Muscle layer of duodenum (tissue), 2 donors: ENCODE data around the gene MYO16.
"Not testable (repeated sequence)": the region's sequence is repeated elsewhere in the genome, so short reads cannot be mapped to it uniquely, and the experiment has no call there.

Experiments used
- H3K27ac ChIP-seq: one replicate; pipeline ENCODE4 v1.7.0; 2013; ENCODE audit warnings: mild to moderate bottlenecking, low read length
- H3K27me3 ChIP-seq: one replicate; pipeline ENCODE4 v1.7.0; 2013; ENCODE audit warnings: low read depth, mild to moderate bottlenecking, control low read depth, low read length
- H3K36me3 ChIP-seq, 2 donors: one replicate each; pipeline ENCODE4 v1.7.0; 2013; ENCODE audit warnings: low read length in 2 of 2, control low read depth in 1 of 2, mild to moderate bottlenecking in 1 of 2; ENCODE audit not compliant: insufficient read depth in 2 of 2, control insufficient read depth in 1 of 2
- H3K4me1 ChIP-seq, 2 donors: one replicate each; pipeline ENCODE4 v1.7.0; 2013; ENCODE audit warnings: low read length in 2 of 2, mild to moderate bottlenecking in 2 of 2, control low read depth in 1 of 2, moderate library complexity in 1 of 2; ENCODE audit not compliant: insufficient read depth in 2 of 2, control insufficient read depth in 1 of 2
- H3K4me3 ChIP-seq, 2 donors: one replicate each; pipeline ENCODE4 v1.7.0; 2013; ENCODE audit warnings: low read length in 2 of 2, low read depth in 1 of 2, mild to moderate bottlenecking in 1 of 2
- H3K9me3 ChIP-seq, 2 donors: one replicate each; pipeline ENCODE4 v1.7.0; 2013; ENCODE audit warnings: low read length in 2 of 2, control low read depth in 1 of 2, mild to moderate bottlenecking in 1 of 2; ENCODE audit not compliant: control insufficient read depth in 1 of 2
- donor health status: healthy.

The MYO16 gene

DNA sequence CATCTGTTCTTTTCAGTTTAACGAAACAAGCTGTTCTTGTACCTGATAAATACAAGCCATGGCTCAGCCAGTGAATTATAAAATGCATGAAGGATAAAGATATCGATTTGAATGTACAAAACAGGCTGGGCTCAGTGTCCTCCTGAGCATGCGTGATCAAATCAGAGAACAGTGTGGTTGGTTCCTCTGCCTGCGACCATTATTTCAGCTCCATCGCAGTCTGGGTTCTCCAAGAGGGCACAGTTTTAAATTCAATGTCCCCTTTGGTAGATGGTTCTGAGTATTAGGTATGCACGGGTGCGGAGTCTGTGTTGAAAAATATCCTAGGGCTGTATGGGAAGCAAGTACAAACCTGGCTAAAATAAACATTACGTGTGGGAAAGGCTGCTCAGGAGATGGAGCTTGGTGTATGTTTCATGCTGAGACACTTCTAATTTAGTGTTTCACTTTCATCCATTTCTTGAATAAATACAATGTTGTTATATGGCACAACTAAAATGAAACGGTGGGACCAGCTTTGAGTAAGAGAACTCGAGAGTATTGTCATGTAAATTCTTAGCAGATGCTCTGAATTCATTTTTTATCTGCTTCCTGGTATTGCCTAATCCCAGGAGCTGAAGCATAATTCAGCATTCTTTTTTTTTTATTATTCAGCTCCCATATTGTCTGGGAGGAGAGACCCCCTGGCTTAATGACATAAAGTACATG lies 458.7 kb downstream of the MYO16 start:
- Histone ChIP-seq H3K27me3 (no peaks in the 10 kb centered on the region), H3K4me1 (no peaks in the 10 kb centered on the region), H3K9me3 (no peaks in the 10 kb centered on the region), H3K4me3 (no peak overlapping the region), H3K36me3 (no peaks in the 10 kb centered on the region), H3K27ac (no peak overlapping the region)

- H3K27ac ChIP-seq, result no peak overlapping the region
- no peak overlapping the region for H3K4me3 ChIP-seq
- no peaks in the 10 kb centered on the region for H3K4me1 ChIP-seq
- no peaks in the 10 kb centered on the region for H3K27me3 ChIP-seq
- no peaks in the 10 kb centered on the region for H3K36me3 ChIP-seq
- H3K9me3 ChIP-seq, result no peaks in the 10 kb centered on the region
Measured at GRCh38 chr13:109088624-109088917, 459.2 kb downstream of the MYO16 start.

DNA sequence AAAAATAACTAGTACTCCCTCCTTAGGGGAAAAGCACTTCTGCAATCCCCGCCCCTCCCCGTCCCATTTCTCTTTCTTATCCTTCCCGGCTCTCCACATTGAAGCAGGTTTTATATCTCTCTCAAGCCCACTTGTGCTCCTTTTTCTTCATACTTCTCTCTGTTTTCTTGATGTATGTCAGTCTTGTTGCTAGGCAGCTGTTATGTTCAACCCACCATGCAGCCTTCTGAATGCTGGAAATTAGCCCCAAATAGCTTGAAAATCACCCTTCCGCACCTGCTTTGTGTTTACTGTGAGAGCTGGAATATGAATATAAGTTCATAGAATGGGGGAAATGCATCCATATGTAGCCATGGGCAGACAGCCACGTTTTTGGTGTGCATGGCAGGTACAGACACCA lies 461.4 kb downstream of the MYO16 start:
- H3K36me3 ChIP-seq, result no peaks in the 10 kb centered on the region
- H3K27ac ChIP-seq, result no peak overlapping the region
- H3K9me3 ChIP-seq, result no peaks in the 10 kb centered on the region
- no peak overlapping the region for H3K4me3 ChIP-seq
- no peaks in the 10 kb centered on the region for H3K27me3 ChIP-seq
- no peaks in the 10 kb centered on the region for H3K4me1 ChIP-seq

- no peaks in the 10 kb centered on the region for H3K27me3 ChIP-seq
- no peak overlapping the region for H3K4me3 ChIP-seq
- no peaks in the 10 kb centered on the region for H3K4me1 ChIP-seq
- H3K36me3 ChIP-seq, result no peaks in the 10 kb centered on the region
- no peak overlapping the region for H3K27ac ChIP-seq
- no peaks in the 10 kb centered on the region for H3K9me3 ChIP-seq
Measured at GRCh38 chr13:109091249-109091648, 461.8 kb downstream of the MYO16 start.

- not testable (repeated sequence) for H3K4me1 ChIP-seq, H3K27ac ChIP-seq, H3K36me3 ChIP-seq, H3K4me3 ChIP-seq, H3K9me3 ChIP-seq, H3K27me3 ChIP-seq
Measured at GRCh38 chr13:109092186-109092585, 462.8 kb downstream of the MYO16 start.

- Histone ChIP-seq H3K36me3 (no peaks in the 10 kb centered on the region), H3K9me3 (no peaks in the 10 kb centered on the region), H3K4me3 (no peak overlapping the region), H3K27me3 (no peaks in the 10 kb centered on the region), H3K27ac (no peak overlapping the region), H3K4me1 (no peaks in the 10 kb centered on the region)
Measured at GRCh38 chr13:109093998-109094397, 464.6 kb downstream of the MYO16 start.

DNA sequence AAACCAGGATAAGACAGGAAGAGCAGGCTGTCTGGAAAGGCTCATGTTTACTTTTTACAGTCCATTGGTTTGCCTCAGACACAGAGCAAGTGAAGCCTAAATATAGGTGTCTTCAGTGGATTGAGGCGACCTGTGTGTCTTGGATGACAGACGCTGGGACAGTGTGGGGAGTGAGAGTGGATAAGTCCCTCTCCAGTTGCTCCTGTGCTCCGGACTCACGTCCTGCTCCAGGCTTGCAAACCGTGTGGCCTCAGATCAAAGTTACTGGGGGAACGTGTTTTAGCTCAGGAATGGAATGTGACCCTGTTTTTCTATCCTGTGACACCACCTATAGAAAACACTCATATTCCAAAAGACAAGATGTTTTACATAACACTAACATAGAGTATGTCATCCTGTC lies 465.7 kb downstream of the MYO16 start:
- H3K9me3 ChIP-seq, result no peaks in the 10 kb centered on the region
- H3K27me3 ChIP-seq, result no peaks in the 10 kb centered on the region
- no peaks in the 10 kb centered on the region for H3K4me1 ChIP-seq
- H3K36me3 ChIP-seq, result no peaks in the 10 kb centered on the region
- H3K27ac ChIP-seq, result no peak overlapping the region
- no peak overlapping the region for H3K4me3 ChIP-seq

DNA sequence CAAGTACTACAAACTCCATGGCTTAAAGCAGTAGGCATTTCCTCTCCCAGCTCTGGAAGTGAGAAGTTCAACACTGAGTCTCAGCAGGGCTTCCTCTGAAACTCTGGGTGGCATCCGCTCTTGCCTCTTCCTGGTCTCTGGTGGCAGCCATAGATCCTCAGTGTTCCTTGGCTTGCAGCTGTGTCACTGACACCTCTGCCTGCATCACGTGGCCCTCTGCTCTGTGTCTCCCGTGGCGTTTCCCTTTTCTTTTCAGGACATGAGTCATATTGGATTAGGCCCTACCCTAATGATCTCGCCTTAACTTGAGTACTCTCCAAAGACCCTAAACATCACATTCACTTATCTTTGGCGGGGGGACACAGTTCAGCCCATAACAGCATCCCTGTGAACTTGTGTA lies 466.7 kb downstream of the MYO16 start:
- Histone ChIP-seq H3K36me3 (no peaks in the 10 kb centered on the region), H3K27ac (no peak overlapping the region), H3K27me3 (no peaks in the 10 kb centered on the region), H3K4me3 (no peak overlapping the region), H3K9me3 (no peaks in the 10 kb centered on the region), H3K4me1 (no peaks in the 10 kb centered on the region)

DNA sequence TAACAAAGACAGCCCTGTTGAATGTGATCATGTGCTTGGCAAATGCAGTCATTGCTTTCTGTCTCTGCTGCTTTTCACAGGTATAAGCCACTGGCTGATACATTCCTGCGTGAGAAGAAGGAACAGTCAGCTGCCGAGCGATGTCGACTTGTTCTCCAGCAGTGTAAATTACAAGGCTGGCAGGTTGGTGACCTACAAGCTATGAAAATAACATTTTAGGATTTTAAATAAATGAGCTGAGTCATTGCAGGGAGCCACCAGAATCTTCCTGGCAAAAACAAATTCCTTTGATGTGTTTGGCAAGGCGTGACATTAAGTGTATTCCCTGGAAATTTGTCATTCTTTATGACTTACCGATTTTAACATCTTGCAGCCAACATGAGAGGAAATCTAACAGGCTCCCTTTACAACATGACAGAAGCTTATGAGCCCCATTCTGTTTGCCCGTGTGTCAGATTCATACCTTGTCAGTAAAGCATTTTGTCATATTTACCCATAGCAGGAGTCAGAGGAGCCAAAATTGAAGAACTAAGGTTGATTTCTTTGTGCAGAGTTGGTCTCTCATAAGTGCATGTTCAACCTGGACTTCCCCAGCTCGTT lies 471.4 kb downstream of the MYO16 start:
- Histone ChIP-seq H3K4me3 (no peak overlapping the region), H3K36me3 (no peaks in the 10 kb centered on the region), H3K4me1 (no peaks in the 10 kb centered on the region), H3K9me3 (no peaks in the 10 kb centered on the region), H3K27me3 (no peaks in the 10 kb centered on the region), H3K27ac (no peak overlapping the region)

- no peaks in the 10 kb centered on the region for H3K9me3 ChIP-seq
- H3K36me3 ChIP-seq, result no peaks in the 10 kb centered on the region
- H3K4me3 ChIP-seq, result no peak overlapping the region
- no peaks in the 10 kb centered on the region for H3K27me3 ChIP-seq
- no peaks in the 10 kb centered on the region for H3K4me1 ChIP-seq
- no peak overlapping the region for H3K27ac ChIP-seq
Measured at GRCh38 chr13:109101550-109102144, 472.2 kb downstream of the MYO16 start.

GRCh38 chr13:109105899-109106298 lies 476.5 kb downstream of the MYO16 start:
- H3K27me3 ChIP-seq, result no peaks in the 10 kb centered on the region
- no peaks in the 10 kb centered on the region for H3K4me1 ChIP-seq
- H3K27ac ChIP-seq, result no peak overlapping the region
- no peaks in the 10 kb centered on the region for H3K9me3 ChIP-seq
- H3K4me3 ChIP-seq, result no peak overlapping the region
- H3K36me3 ChIP-seq, result no peaks in the 10 kb centered on the region

DNA sequence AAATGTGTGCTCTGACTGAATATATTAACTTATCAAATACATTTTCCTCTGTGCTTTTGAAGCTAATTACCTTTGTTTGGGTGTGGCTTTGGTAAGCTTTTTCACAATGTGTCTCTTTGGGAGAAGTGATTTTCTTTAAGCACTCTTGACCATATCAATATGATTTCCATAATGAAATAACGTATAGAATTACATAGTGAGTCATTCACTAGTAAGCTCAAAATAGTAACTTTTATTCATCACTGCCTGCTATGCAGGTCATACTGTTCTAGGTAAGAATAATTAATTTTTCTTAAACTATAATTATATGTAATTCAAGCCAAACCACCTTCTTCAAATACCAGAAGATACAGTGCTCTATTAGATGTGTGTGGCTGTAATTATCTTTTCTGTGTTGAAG lies 480.7 kb downstream of the MYO16 start:
- Histone ChIP-seq H3K4me1 (no peaks in the 10 kb centered on the region), H3K27ac (no peak overlapping the region), H3K9me3 (no peaks in the 10 kb centered on the region), H3K36me3 (no peaks in the 10 kb centered on the region), H3K4me3 (no peak overlapping the region), H3K27me3 (no peaks in the 10 kb centered on the region)
